ENCODE measurements around the gene BNC1.
"Not testable (repeated sequence)": the region's sequence is repeated elsewhere in the genome, so short reads cannot be mapped to it uniquely, and the experiment has no call there.

BNC1 gene

GRCh38 chr15:83295417-83295816, 11.0 kb upstream of the BNC1 start:
- DNase-seq: no peak

- DNase-seq: no peak
These were observed 8.7 kb upstream of the BNC1 start for GRCh38 chr15:83293201-83293600.

GRCh38 chr15:83292317-83292716, 7.9 kb upstream of the BNC1 start:
- no peak for DNase-seq

GRCh38 chr15:83290236-83290635, 5.8 kb upstream of the BNC1 start:
- no peak for DNase-seq

GRCh38 chr15:83289160-83289559, 4.7 kb upstream of the BNC1 start:
- DNase-seq: no peak

GRCh38 chr15:83288381-83288801, 3.9 kb upstream of the BNC1 start:
- no peak for DNase-seq

- DNase-seq: no peak
These were observed 3.1 kb upstream of the BNC1 start for GRCh38 chr15:83287541-83288027.

GRCh38 chr15:83285979-83286553, 1.6 kb upstream of the BNC1 start:
- no peak for DNase-seq

GRCh38 chr15:83285284-83285978, 967 bp upstream of the BNC1 start:
- no peak for DNase-seq

- no peak for DNase-seq
These were observed 478 bp downstream of the BNC1 start for GRCh38 chr15:83283813-83284558.

GRCh38 chr15:83283138-83283812, 1.2 kb downstream of the BNC1 start:
- DNase-seq: no peak

- DNase-seq: no peak
These were observed 1.7 kb downstream of the BNC1 start for GRCh38 chr15:83282776-83283137.

- DNase-seq: no peak
These were observed 2.3 kb downstream of the BNC1 start for GRCh38 chr15:83282141-83282540.

GRCh38 chr15:83278191-83278590, 6.3 kb downstream of the BNC1 start:
- DNase-seq: no peak

- no peak for DNase-seq
These were observed 7.8 kb downstream of the BNC1 start for GRCh38 chr15:83276661-83277060.

- DNase-seq: no peak
These were observed 9.1 kb downstream of the BNC1 start for GRCh38 chr15:83275412-83275811.

- no peak for DNase-seq
These were observed 14.3 kb downstream of the BNC1 start for GRCh38 chr15:83270176-83270575.

GRCh38 chr15:83268147-83268546, 16.3 kb downstream of the BNC1 start:
- DNase-seq: no peak

GRCh38 chr15:83262594-83263315, 21.7 kb downstream of the BNC1 start:
- DNase-seq: no peak

GRCh38 chr15:83262181-83262580, 22.3 kb downstream of the BNC1 start:
- DNase-seq: not testable (repeated sequence)

GRCh38 chr15:83250781-83251180, 33.7 kb downstream of the BNC1 start:
- DNase-seq: no peak

- DNase-seq: no peak
These were observed 35.5 kb downstream of the BNC1 start for GRCh38 chr15:83249030-83249343.
